Stimulated activated CD8-positive, alpha-beta memory T cell treated with anti-CD3 and anti-CD28 coated beads, Interleukin-12 subunit alpha, Interleukin-12 subunit beta, amount 100 ng/mL, for 24 hours (primary cell): ENCODE data around the gene HEXD.

Source experiments
- DNase-seq: peaks from one replicate; pipeline ENCODE4 v3.0.0-alpha.2; 2020; ENCODE audit errors: extremely low read depth

HEXD gene

DNA sequence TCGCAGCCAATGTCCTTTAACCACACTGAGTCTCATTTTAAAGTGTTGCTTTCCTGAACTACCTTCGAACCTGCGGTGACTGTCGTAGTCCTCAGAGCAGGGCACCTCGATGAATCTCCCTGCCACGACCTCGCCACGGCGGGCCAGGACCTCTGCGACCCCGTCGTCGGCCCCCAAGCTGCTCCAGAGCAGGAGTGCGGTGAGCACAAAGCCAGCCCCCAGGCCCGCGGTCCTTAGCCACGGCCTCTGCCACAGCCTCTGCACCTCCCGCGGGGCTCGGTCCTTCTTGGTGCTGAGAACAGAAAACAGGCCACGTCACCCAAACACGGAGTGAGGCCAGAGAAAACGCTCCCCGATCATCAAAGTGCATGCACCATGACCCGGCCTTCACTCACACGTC, 2.8 kb upstream of the HEXD start:
- no peak for DNase-seq

DNA sequence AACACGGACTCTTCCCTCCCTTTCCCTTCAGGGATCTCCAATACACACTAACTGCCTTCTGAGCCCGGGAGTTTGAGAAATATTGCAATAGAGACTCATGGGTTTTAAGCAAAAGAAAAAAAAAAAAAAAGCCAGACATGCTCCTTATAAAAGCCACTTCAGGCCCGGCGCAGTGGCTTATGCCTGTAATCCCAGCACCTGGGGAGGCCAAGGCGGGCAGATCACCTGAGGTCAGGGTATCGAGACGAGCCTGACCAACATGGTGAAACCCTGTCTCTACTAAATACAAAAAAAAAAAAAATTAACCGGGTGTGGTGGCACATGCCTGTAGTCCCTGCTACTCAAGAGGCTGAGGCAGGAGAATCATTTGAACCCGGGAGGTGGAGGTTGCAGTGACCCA, 2.4 kb upstream of the HEXD start:
- no peak for DNase-seq

GRCh38 chr17:82416264-82416663, 1.9 kb upstream of the HEXD start:
- DNase-seq: no peak

DNA sequence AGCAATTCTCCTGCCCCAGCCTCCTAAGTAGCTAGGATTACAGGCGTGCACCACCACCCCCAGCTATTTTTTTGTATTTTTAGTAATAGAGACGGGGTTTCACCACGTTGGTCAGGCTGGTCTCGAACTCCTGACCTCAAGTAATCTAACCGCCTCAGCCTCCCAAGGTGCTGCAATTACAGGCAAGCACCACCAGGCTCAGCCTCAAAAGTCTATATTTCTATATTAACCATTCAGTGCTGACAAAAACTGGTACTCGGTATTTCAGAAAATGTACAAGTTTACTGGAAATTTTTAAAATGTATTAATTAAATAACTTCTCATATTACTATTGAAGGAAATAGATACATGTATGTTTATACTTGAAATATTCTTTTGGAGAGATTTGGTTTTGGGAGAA, 1.4 kb upstream of the HEXD start:
- no peak for DNase-seq

GRCh38 chr17:82419540-82419939, 1.4 kb downstream of the HEXD start:
- DNase-seq: no peak

DNA sequence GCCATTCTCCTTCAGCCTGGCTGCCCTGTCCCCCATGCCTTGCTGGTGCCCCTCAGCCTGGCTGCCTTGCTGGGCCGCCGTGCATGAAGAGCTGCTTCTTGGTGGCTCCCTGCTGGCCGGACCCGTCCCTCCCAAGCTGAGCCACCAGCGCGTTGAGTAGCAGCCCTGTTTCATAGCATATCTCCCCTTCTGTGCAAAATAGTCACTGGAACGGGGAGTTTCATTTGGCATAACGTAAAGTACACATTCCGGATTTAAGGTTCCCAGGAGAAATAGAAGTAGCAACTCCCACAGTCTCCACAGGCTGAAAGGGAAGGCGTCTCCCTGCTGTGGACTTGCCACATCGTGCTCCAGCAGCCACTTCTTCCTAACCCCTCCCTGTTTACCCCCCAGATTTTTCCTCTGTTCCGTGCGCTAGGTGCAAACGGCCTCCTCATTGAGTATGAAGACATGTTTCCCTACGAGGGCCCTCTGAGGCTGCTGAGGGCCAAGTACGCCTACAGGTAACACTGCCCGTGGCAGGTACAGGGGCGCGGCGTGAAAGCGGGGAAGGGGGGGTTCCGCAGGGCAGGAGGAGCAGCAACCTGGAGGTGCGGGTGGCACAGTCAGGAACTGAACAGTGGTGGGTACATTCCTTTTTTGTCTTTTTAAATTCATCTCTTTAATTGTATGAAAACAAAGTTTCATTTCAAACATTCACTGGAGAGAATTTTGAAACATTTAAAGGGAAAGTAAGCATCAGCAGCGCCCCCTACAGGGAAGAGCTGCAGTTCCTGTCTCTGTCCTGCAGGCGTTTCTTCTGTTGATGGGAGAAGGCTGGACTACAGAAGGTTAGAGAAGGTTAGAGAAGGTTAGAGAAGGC, 6.1 kb downstream of the HEXD start:
- no peak for DNase-seq

DNA sequence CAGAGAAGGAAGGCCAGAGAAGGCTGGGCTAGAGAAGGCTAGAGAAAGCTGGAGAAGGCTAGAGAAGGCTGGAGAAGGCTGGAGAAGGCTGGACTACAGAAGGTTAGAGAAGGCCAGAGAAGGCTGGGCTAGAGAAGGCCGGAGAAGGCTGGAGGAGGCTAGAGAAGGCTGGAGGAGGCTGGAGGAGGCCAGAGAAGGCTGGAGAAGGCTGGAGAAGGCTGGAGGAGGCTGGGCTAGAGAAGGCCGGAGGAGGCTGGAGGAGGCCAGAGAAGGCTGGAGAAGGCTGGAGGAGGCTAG, 6.7 kb downstream of the HEXD start:
- DNase-seq: no peak

DNA sequence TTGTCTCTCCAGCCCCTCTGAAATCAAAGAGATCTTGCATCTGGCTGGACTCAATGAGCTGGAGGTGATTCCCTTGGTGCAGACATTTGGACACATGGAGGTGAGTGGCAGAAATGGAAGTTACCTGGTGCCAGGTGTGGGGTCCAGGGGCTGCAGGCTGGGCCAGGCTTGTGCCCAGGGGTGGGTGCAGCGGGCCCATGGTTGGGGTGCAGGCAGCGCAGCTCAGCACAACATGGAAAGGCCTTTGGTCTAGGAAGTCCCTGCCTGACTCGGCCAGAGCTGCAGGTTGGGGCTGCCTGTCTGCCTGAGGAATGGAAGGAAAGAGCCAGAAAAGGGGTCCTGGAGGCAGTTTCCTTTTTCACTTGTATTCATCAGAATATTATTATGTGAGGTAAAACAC, 10.4 kb downstream of the HEXD start:
- DNase-seq: no peak

GRCh38 chr17:82429824-82430223, 11.7 kb downstream of the HEXD start:
- no peak for DNase-seq

DNA sequence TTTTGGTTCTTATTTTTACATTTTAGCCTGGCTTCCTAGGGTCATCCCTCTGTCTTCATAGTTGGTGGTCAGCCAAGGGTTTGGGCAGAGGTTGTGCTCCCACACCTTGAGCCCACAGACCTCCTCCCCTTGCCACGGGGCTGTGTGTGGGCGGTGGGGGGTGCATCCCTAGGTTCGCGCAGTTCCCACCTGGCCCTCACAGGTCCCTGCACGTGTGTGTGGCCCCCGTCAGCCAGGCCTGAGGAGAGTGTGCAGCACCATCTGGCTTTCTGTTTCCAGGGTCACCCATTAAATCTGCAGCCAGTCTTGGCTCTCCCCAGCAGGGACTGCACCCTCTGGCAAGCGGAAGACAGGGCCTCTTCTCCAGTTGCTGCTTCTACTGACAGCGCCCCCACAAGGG, 13.9 kb downstream of the HEXD start:
- DNase-seq: no peak

DNA sequence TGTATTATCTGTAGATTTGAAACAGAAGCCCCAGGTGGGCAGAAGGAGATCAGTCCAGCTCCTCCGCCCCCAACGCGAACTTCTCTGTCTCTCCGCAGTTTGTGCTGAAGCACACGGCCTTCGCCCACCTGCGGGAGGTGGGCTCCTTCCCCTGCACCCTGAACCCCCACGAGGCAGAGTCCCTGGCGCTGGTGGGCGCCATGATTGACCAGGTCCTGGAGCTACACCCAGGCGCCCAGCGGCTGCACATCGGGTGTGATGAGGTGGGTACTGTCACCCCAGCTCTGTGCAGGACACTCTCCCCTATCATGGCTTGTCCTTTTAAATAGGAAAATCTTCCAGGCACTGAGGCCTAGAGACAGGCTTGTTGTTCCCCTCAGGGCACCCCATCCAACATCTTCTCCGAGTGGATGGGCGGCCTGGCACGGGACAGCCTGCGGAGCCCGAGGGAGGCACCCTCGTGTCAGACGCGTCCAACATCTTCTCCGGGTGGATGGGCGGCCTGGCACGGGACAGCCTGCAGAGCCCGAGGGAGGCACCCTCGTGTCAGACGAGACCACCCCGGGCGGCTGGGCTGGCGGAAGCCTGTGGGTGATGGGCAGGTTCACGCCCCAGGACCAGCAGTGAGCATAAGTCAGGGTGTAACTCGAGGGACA, 15.5 kb downstream of the HEXD start:
- no peak for DNase-seq

- no peak for DNase-seq
Observed at GRCh38 chr17:82434216-82434565, 16.0 kb downstream of the HEXD start.

GRCh38 chr17:82435103-82435502, 17.0 kb downstream of the HEXD start:
- no peak for DNase-seq

- DNase-seq: no peak
Observed at GRCh38 chr17:82435601-82436583, 17.7 kb downstream of the HEXD start.

GRCh38 chr17:82436601-82437324, 18.6 kb downstream of the HEXD start:
- DNase-seq: no peak

- DNase-seq: no peak
Observed at GRCh38 chr17:82437325-82437668, 19.1 kb downstream of the HEXD start.

DNA sequence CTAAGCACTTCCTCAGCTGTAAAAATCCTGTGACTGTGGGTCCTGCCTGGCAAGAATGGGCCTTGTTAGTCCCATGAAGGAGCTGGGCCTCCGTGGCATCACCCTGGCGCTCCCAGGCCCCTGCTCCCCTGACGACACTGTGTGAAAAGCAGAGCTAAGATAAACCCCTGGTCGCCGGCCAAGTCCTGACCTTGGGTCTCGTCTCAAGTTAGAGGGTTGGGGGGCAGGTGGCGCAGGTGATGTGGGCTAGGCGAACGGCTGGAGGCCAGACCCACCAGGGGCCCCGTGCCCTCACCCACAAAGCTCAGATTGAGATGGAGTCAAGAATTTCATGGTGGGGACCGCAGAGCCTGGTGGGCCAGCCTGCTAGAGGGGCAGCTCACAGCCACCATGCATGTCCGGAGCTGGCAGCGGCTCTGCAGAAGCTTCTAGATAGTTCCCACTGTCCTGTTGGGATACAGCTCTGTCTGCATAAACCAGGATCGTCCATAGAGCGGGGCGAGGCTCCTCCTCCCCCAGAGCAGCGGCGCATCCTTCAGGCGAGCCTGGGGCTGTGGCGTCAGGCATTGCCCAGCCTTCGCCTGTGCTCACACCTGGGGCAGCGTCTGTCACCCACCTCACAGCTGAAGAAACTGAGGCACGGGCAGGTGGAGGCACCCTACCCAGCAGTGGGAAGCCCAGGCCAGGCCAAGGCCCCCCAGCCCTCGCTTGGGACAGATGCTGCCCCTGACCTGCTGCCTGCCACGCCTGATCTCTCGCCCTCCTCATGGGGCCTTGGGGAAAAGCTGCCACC, 20.4 kb downstream of the HEXD start:
- no peak for DNase-seq

GRCh38 chr17:82439194-82439828, 21.2 kb downstream of the HEXD start:
- no peak for DNase-seq

DNA sequence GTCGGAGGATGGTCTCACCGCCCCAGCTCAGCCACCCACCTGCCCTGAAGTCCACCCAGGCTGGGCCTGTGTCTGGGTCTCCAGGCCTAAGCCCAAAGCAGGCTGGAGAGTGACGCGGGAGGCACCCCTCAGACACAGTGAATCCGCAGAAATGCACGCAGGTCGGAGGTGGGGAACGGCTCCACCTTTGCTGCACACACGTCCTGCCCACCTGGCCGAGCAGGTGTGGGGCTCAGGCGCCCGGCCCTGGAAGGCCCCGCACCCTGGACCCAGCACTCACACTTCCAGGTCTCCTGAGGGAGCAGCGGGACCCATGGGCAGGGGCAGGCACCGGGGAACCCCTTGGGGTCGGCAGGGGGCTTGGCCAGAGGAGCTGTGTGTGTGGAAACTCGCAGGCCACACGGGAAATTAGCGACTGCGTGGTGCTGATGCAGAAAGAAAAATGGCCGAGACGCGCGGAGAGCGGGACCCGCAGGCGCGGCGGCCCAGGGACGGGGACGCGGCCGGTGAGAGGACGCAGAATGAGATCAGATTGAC, 21.8 kb downstream of the HEXD start:
- DNase-seq: no peak

DNA sequence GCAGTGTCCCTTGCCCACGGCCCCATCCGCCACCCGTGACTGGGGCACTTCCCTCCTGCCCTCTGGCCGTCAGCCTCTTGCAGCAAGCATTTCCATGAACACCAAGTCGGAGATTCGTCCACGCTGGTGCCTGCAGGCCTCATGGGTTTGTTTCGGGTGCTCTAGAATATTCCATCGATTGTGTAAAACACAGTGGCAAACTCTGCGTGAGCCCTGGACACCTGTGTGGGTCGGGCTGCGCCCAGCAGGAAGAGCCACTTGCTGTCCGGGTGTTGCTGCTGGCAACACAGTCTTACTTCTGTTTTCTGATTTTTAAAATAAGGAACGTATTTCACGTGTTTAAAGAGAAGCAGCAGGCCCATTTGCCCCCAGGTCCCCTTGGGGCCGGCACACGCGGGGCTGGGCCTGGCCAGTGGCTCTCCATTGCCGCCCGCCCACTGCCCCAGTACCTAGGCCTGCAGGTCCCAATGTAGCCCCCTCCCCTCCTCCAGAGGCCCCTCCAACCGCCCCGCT, 22.4 kb downstream of the HEXD start:
- no peak for DNase-seq
